Measurements from ENCODE around the gene PRKAA2.

Gene PRKAA2

DNA sequence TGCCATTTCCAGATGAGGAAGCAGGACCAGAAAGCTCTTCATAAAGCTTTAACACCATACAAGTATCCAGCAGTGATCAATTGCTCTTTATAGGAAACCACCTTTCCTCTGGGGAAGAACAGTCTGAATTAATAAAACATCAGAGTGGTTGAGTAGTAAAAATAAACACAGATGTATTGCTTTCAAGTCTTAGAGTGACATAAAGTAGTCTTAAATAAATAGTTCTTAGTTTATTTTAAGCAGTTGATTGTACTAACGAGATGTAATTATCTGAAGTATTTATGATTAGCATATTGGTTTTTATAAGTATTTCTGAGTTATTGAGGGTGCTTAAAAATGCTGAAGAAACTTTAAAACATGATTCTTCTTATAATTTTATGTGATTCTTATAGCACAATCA, 67.0 kb downstream of the PRKAA2 start:
- DNase-seq (ENCODE audit: low read depth in 1 of 2, low spot score in 1 of 2): no peak

DNA sequence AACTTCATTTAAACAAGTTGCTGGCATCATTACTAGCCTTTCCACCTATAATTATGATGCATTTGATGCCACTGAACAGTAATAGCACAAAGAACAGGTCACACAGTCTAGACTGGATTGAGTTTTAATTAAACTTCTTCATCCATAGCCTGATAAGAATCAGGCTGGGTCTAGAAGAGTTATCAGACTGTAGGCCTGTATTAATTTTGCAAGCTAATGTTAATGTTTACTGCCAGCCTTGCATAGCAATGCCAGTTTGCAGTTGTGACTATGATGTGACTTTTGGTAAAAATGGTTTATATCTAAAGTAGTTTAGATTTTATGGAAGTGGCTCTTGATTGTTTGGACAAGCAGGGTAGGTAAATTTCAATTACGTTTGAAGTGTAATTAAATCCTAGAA, 68.0 kb downstream of the PRKAA2 start:
- no peak for DNase-seq (ENCODE audit: low read depth in 1 of 2, low spot score in 1 of 2)

DNA sequence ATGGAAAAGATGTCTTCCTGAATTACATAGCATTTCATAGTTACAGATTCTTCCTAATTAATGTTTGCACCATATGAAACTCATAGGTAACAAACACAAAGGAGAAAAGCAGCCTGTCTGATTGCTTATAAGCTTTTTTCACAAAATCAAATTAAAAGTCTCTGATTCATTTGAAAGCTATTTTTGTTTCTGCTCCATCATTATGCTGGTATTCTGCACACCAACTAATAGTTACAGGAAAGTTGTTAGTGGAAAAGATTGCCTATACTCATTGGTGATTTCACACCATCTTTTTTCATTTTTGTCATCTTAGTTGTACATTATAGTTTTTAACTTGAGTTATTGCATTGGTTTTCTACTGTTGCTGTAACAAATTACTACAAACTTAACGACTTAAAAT, 70.0 kb downstream of the PRKAA2 start:
- DNase-seq (ENCODE audit: low read depth in 1 of 2, low spot score in 1 of 2): no peak

DNA sequence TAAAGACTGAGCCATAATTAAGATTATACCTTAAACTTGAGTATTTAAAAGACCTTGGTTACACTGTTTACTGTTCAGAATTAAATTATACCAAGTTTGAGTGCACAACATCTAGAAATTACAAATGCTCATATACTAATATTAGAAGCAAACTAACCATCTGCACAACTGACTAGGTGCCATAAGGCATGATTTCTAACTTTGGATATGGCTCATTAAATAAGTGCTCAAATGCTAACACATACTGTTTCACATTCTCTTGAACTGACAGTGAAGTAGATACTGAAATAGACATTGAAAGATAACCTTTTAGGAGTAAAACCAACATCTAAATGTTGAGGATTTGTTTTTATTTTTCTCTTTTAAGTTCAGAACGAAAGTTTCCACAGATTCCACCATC, 74.1 kb downstream of the PRKAA2 start:
- DNase-seq (ENCODE audit: low read depth in 1 of 2, low spot score in 1 of 2): no peak

DNA sequence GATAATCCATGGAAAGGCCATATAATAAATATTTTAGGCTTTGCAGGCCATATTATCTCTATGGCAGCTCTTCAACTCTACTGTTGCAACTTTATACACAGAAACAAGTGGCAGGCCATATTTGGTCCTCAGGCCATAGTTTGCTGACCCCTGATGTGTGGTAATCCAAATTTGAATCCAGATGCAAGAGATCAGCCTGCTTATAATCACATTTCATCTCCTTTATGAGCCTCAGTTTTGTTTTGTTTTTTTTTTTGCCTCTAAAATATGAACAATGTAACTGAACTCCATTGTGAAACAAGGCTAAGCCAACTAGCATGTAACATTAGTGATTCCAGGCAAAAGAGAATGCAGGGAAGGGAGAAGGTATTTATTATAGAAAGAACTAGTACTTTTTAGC, 81.6 kb downstream of the PRKAA2 start:
- no peak for DNase-seq (ENCODE audit: low read depth in 1 of 2, low spot score in 1 of 2)

DNA sequence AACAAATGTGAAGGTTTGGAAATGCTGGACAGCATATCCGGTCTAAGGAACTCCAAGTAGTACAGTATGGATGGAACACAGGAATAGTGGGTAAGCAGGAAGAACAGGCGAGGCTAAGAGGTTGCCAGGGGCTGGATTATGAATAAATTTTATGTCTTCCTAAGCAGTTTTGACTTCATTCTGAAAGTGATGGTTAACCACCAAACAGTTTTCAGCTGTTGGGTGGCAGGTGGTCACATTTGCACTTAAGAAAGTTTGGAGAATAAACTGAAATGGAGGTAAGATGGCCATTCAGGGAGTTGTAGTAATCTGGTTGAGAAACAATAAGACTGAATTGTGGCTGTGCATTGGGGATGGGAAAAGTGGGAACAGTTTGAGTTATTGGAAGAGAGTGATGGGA, 83.8 kb downstream of the PRKAA2 start:
- no peak for DNase-seq (ENCODE audit: low read depth in 1 of 2, low spot score in 1 of 2)

DNA sequence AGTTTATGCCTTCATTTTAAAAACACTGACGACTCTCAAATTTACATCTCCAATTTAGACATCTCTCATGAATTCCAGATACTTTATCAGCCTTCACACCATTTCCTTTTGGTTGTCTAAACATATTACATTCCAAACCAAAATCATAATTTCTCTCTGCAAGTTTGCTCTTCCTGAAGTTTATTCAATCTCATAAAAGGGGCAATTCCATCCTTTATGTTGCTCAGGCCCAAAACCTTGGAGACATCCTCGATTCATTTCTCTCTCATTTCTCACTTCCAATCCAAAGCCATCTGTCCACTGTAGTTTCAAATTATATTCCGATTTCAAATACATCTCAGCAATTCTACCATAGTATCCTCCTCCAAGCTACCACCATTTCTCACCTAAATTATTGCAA, 100.1 kb downstream of the PRKAA2 start:
- no peak for DNase-seq (ENCODE audit: low read depth in 1 of 2, low spot score in 1 of 2)

DNA sequence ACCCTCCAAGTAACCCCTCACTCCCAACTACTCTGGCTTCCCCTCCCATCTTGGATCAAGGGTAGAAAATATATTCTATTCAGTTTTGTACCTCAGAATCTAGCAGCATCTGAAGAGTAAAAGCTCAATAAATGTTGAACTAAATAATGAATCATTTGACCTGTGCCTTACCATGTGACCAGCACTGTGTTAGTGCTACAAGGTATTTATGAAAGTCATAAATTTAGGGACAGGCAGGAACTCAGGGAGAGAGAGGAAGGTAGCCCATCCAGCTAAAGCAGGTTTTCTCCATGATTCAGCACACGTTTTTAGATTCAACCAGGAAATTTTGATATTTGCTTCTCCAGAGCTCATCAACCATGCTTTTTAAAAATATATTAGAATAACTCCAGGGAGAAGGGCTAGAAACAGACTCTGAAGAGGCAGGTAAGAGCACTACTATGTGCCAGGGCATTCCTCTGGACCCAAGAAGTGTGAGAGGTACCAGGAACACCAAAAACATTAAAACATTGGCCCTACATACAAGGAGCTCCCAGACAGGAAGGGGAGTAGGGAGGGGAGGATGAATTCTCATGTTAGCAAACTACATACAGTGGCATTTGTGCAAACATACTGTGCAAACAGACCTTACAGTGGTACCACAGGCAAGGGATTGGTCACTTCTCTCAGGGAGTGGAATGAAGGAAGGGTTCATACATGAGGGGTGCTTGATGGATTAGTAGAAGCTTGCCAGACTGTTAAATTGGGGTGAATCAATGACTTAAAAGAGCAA, 109.8 kb downstream of the PRKAA2 start:
- DNase-seq (ENCODE audit: low read depth in 1 of 2, low spot score in 1 of 2): no peak

DNA sequence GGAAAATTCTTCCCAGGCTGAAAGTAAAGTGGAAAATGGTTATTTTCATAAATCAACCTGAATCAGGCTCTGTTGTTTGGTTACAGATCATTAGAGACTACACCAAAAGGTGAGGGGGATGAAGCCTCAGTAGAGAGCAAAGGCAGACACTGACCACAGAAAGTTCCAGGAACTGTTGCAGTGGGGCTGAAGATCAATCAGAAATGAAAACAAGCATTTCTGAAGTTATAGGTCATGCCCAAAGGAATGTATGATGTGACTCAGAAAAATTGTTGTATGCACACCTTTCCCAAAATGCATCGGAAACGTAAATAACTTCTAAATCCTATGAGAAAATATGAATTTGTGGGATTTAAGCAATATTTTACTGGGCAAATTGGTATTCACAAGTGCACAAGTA, 110.8 kb downstream of the PRKAA2 start:
- DNase-seq (ENCODE audit: low read depth in 1 of 2, low spot score in 1 of 2): no peak

DNA sequence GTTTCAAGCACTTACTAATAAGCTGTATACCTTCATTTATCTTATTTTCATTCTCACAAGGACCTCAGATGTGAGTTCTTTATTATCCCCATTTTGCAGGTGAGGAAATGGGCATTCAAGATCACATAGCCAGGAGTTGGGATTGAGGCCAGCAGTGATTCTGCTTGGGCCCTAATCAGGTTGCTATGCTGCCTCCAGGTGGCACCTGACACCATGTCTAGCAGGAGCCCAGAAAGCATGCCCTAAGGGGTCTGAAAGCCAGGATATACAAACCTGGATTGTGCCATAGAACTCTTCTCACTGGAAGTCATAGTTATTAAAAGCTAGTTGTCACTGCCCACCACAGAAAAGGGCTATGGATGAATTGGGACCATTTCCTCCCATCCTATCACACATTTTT, 113.0 kb downstream of the PRKAA2 start:
- no peak for DNase-seq (ENCODE audit: low read depth in 1 of 2, low spot score in 1 of 2)

DNA sequence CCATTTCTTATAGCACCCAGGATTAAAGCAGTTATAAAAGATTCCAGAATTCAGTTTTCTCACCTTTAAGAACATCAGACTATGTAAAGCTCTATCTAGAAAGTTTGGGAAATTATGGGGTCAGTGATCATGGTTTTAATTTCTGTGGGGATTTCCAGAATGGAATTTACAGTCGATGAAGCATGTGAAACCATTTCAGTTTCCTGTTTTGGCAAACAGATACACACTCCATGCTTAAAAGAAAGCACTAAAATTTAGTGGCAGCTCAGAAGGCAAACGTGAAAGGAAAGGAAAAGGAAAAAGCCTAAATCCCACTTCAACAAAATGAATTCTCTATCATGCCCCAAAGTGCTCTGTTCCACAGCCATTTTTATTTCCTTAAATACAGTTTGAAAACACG, 113.7 kb downstream of the PRKAA2 start:
- no peak for DNase-seq (ENCODE audit: low read depth in 1 of 2, low spot score in 1 of 2)

All from activated CD4-positive, alpha-beta T cell treated with anti-CD3 and anti-CD28 coated beads, Interleukin-2, amount 50 U/mL, for 24 hours (primary cell).